Liver (tissue), 9 donors: ENCODE results near the gene USP49. TPM values are rescaled to one million over a fixed set of nuclear protein-coding genes. Genes with fewer than 3 reads are reported as not detected.

Experiments used
- DNase-seq: peaks from one replicate; pipeline ENCODE4 v3.0.0-alpha.2; 2017; ENCODE audit warnings: low spot score
- H3K27ac ChIP-seq, 2 donors: one replicate each; pipeline ENCODE4 v1.7.0; 2013; ENCODE audit warnings: inconsistent platforms in 2 of 2, low read length in 2 of 2, control low read depth in 1 of 2, low read depth in 1 of 2, mild to moderate bottlenecking in 1 of 2
- H3K27me3 ChIP-seq, 4 donors: one replicate each; pipeline versions ENCODE4 v1.6.1 to v1.7.0; 2013; ENCODE audit warnings: low read length in 3 of 4, inconsistent platforms in 1 of 4, mild to moderate bottlenecking in 1 of 4, moderate library complexity in 1 of 4; ENCODE audit not compliant: control insufficient read depth in 4 of 4, insufficient read depth in 4 of 4
- H3K36me3 ChIP-seq, 4 donors: one replicate each; pipeline versions ENCODE4 v1.6.1 to v1.7.0; 2013; ENCODE audit warnings: low read length in 3 of 4, mild to moderate bottlenecking in 3 of 4, low read depth in 1 of 4, moderate library complexity in 1 of 4; ENCODE audit not compliant: control insufficient read depth in 4 of 4, insufficient read depth in 3 of 4
- H3K4me1 ChIP-seq, 4 donors: one replicate each; pipeline versions ENCODE4 v1.6.1 to v1.7.0; 2013; ENCODE audit warnings: low read length in 3 of 4, mild to moderate bottlenecking in 3 of 4, moderate library complexity in 1 of 4; ENCODE audit not compliant: control insufficient read depth in 4 of 4, insufficient read depth in 4 of 4
- H3K4me3 ChIP-seq, 3 donors: one replicate each; pipeline versions ENCODE4 v1.6.1 to v1.7.0; 2013; ENCODE audit warnings: low read length in 3 of 3, control low read depth in 1 of 3, low read depth in 1 of 3, mild to moderate bottlenecking in 1 of 3
- H3K9ac ChIP-seq, 2 donors: one replicate each; pipeline ENCODE4 v1.7.0; 2013; ENCODE audit warnings: low read length in 2 of 2, mild to moderate bottlenecking in 2 of 2, moderate library complexity in 2 of 2, control low read depth in 1 of 2, low read depth in 1 of 2
- H3K9me3 ChIP-seq, 4 donors: one replicate each; pipeline versions ENCODE4 v1.6.1 to v1.7.0; 2013; ENCODE audit warnings: low read length in 3 of 4; ENCODE audit not compliant: control insufficient read depth in 4 of 4
- EGR1 ChIP-seq, 2 donors: IDR thresholded peaks; 2 replicates each; pipeline ENCODE4 v1.6.1; 2016 to 2018; ENCODE audit warnings: antibody characterized with exemption in 2 of 2, low read depth in 2 of 2
- FOXA1 ChIP-seq: IDR thresholded peaks from 2 replicates; pipeline ENCODE4 v1.6.1; 2016; ENCODE audit warnings: antibody characterized with exemption
- FOXA2 ChIP-seq: IDR thresholded peaks from 2 replicates; pipeline ENCODE4 v1.6.1; 2016; ENCODE audit warnings: antibody characterized with exemption
- GABPA ChIP-seq, 2 donors: IDR thresholded peaks in 1 of 2; conservative IDR thresholded peaks in 1 of 2; 2 replicates each; pipeline ENCODE4 v1.6.1; 2016; ENCODE audit warnings: antibody characterized with exemption in 2 of 2, mild to moderate bottlenecking in 1 of 2, moderate library complexity in 1 of 2
- HNF4A ChIP-seq, 2 donors: conservative IDR thresholded peaks; 2 replicates each; pipeline ENCODE4 v1.6.1; 2016; ENCODE audit warnings: antibody characterized with exemption in 2 of 2, mild to moderate bottlenecking in 2 of 2
- HNF4G ChIP-seq: IDR thresholded peaks from 2 replicates; pipeline ENCODE4 v1.6.1; 2016; ENCODE audit warnings: antibody characterized with exemption
- MAX ChIP-seq: IDR thresholded peaks from 2 replicates; pipeline ENCODE4 v1.6.1; 2016; ENCODE audit warnings: antibody characterized with exemption
- NR2F2 ChIP-seq: IDR thresholded peaks from 2 replicates; pipeline ENCODE4 v1.6.1; 2016; ENCODE audit warnings: antibody characterized with exemption
- RAD21 ChIP-seq, 2 donors: IDR thresholded peaks; 2 replicates each; pipeline ENCODE4 v1.6.1; 2016; ENCODE audit warnings: antibody characterized with exemption in 2 of 2, mild to moderate bottlenecking in 2 of 2
- REST ChIP-seq: IDR thresholded peaks from 2 replicates; pipeline ENCODE4 v1.6.1; 2016; ENCODE audit warnings: antibody characterized with exemption, mild to moderate bottlenecking
- RXRA ChIP-seq, 2 donors: IDR thresholded peaks; 2 replicates each; pipeline ENCODE4 v1.6.1; 2017 to 2018; ENCODE audit warnings: antibody characterized with exemption in 2 of 2, mild to moderate bottlenecking in 1 of 2
- SP1 ChIP-seq: IDR thresholded peaks from 2 replicates; pipeline ENCODE4 v1.6.1; 2018; ENCODE audit warnings: antibody characterized with exemption, mild to moderate bottlenecking
- TAF1 ChIP-seq: conservative IDR thresholded peaks from 2 replicates; pipeline ENCODE4 v1.6.1; 2016; ENCODE audit warnings: antibody characterized with exemption, mild to moderate bottlenecking
- YY1 ChIP-seq: IDR thresholded peaks from 2 replicates; pipeline ENCODE4 v1.6.1; 2016; ENCODE audit warnings: antibody characterized with exemption, mild to moderate bottlenecking
- WGBS: extraction: QIAGEN DNeasy Blood & Tissue Kit; methylation state at CpG from one replicate; pipeline ENCODE4 v1.1.7; 2013; 5-methylcytosine and 5-hydroxymethylcytosine counted together
- polyA plus RNA-seq, 2 donors: library from polyadenylated mRNA; stranded (reverse) in 1 of 2; unstranded in 1 of 2; fragments of 200-250 nt in 1 of 2; fragments of >200 nt in 1 of 2; fragmentation: Nextera tagmentation in 1 of 2; extraction: Ambion mirVana in 1 of 2; gene quantifications; one replicate each; pipeline versions ENCODE4 v1.2.1 to v1.2.3, GENCODE V29; 2013 to 2015
- total RNA-seq, 2 donors: library from RNA; depleted of rRNA; stranded (reverse); fragments of >200 nt; gene quantifications; one replicate each; pipeline ENCODE4 v1.2.3, GENCODE V29; 2014
- TF ChIP-seq, protein P1 (sequence below): IDR thresholded peaks from 2 replicates; pipeline ENCODE4 v1.6.1; 2016; ENCODE audit warnings: antibody characterized with exemption
- TF ChIP-seq, protein P2 (sequence below): fragments of 150-350 bp; IDR thresholded peaks from 2 replicates; pipeline ENCODE4 v1.5.1; 2017; ENCODE audit warnings: improper control_type of control experiment, low read depth, low read length; ENCODE audit not compliant: missing input control
- TF ChIP-seq, protein P3 (sequence below): IDR thresholded peaks from 2 replicates; pipeline ENCODE4 v1.6.1; 2016; ENCODE audit warnings: antibody characterized with exemption
- donor health status: healthy.
- donor health status: healthy.
- donor health status: healthy.
- donor health status: healthy.
- donor health status: healthy.

The USP49 gene
- total and polyA plus RNA-seq, 4 donors, result 0.33 to 3.4 (median 1.1) TPM

DNA sequence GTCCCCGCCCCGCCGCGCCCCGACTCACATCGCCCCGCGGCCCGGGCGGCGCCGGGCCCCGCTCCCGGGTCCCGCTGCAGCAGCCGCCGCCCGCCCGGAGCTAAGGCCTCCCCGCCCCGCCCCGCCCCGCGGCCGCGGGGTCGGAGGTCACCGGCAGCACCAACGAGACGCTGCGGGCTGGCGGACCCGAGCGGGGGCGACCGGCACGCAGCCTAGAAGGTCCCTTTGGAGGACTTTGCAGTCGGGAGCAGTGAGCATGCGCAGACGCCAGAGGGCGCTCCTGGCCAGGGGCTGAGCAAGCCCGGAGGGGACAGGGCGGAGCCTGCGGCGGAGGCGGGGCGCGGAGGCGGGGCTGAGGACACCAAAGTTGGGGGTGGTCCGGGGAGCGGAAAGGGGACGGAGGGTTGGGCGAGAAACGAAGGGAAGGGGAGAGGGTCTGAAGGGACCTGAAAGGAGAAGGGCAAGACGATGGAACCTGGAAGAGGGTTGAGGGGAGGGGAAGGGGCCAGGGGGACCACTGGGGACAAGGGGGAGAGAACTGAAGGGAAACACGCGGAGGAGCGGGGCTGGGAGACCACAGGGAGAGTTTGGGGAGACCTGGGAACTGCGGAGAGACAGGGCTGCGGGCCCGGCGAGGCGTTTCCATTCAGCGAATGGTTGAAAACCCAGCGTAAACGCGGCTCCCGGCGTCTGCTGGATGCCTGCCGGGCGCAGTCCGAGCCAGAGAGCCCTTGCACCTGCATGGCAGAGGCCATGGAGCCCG lies 115.2 kb downstream of the USP49 start, which contains the start of gene FRS3:
FRS3 (minus strand) TSS at position 113 of the 763 bp plus-strand sequence. CDS start 2,913 bp downstream, outside the sequence.
- TF ChIP-seq, protein P1, sequence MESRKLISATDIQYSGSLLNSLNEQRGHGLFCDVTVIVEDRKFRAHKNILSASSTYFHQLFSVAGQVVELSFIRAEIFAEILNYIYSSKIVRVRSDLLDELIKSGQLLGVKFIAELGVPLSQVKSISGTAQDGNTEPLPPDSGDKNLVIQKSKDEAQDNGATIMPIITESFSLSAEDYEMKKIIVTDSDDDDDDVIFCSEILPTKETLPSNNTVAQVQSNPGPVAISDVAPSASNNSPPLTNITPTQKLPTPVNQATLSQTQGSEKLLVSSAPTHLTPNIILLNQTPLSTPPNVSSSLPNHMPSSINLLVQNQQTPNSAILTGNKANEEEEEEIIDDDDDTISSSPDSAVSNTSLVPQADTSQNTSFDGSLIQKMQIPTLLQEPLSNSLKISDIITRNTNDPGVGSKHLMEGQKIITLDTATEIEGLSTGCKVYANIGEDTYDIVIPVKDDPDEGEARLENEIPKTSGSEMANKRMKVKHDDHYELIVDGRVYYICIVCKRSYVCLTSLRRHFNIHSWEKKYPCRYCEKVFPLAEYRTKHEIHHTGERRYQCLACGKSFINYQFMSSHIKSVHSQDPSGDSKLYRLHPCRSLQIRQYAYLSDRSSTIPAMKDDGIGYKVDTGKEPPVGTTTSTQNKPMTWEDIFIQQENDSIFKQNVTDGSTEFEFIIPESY, result no peak
- TF ChIP-seq HNF4G, result no peak
- TF ChIP-seq YY1, result no peak
- TF ChIP-seq SP1, result peak; percentile 52
- TF ChIP-seq RAD21 (IDR thresholded peaks at IDR 0.05), result peak; percentile 87 to 92
- peak in 1 of 2 donors; percentile 74 for TF ChIP-seq GABPA (IDR thresholded peaks at IDR 0.05 in 1 of 2, conservative IDR thresholded peaks at IDR 0.05 in 1 of 2)
- TF ChIP-seq, protein P2, sequence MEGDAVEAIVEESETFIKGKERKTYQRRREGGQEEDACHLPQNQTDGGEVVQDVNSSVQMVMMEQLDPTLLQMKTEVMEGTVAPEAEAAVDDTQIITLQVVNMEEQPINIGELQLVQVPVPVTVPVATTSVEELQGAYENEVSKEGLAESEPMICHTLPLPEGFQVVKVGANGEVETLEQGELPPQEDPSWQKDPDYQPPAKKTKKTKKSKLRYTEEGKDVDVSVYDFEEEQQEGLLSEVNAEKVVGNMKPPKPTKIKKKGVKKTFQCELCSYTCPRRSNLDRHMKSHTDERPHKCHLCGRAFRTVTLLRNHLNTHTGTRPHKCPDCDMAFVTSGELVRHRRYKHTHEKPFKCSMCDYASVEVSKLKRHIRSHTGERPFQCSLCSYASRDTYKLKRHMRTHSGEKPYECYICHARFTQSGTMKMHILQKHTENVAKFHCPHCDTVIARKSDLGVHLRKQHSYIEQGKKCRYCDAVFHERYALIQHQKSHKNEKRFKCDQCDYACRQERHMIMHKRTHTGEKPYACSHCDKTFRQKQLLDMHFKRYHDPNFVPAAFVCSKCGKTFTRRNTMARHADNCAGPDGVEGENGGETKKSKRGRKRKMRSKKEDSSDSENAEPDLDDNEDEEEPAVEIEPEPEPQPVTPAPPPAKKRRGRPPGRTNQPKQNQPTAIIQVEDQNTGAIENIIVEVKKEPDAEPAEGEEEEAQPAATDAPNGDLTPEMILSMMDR, result peak; percentile 98
- TF ChIP-seq HNF4A (conservative IDR thresholded peaks at IDR 0.05), result peak in 1 of 2 donors; percentile 49
- peak in 1 of 2 donors; percentile 87 for TF ChIP-seq EGR1 (IDR thresholded peaks at IDR 0.05; ENCODE audit: low read depth in 2 of 2)
- peak; percentile 10 for TF ChIP-seq FOXA1
- peak; percentile 15 to 38 for TF ChIP-seq RXRA (IDR thresholded peaks at IDR 0.05)
- Histone ChIP-seq H3K4me3 (peak within 1 kb of the TSS; percentile 75 to 85 (median 81)), H3K27me3 (no peaks in the 10 kb centered on the region), H3K36me3 (peaks cover 0 to 5% (median 3%) of the 10 kb centered on the region in 4 donors), H3K4me1 (peaks cover 2 to 21% (median 18%) of the 10 kb centered on the region in 4 donors), H3K27ac (peak within 1 kb of the TSS; percentile 51 to 66), H3K9me3 (no peaks in the 10 kb centered on the region), H3K9ac (peak within 1 kb of the TSS in 1 of 2 donors; percentile 62)
- under 1% methylated on average over 73 of the region's 73 CpGs for WGBS
- DNase-seq, result peak; percentile 99

GRCh38 chr6:41779336-41779735 lies 115.8 kb downstream of the USP49 start:
- Histone ChIP-seq H3K36me3 (peaks cover 0 to 11% (median 8%) of the 10 kb centered on the region in 4 donors), H3K4me3 (peak overlapping the region; percentile 55 to 82 (median 81)), H3K9ac (peak overlapping the region in 1 of 2 donors; percentile 62), H3K9me3 (no peaks in the 10 kb centered on the region), H3K27ac (no peak overlapping the region), H3K27me3 (no peaks in the 10 kb centered on the region), H3K4me1 (peaks cover 2 to 21% (median 18%) of the 10 kb centered on the region in 4 donors)
- DNase-seq, result no peak
- WGBS, result 5% methylated on average over 16 of the region's 16 CpGs
- TF ChIP-seq RXRA (IDR thresholded peaks at IDR 0.05) (no peak), FOXA2 (no peak), GABPA (IDR thresholded peaks at IDR 0.05 in 1 of 2, conservative IDR thresholded peaks at IDR 0.05 in 1 of 2) (no peak), HNF4G (no peak), YY1 (no peak), EGR1 (IDR thresholded peaks at IDR 0.05; ENCODE audit: low read depth in 2 of 2) (no peak), MAX (no peak), FOXA1 (no peak), HNF4A (conservative IDR thresholded peaks at IDR 0.05) (no peak), SP1 (no peak), RAD21 (IDR thresholded peaks at IDR 0.05) (no peak), TAF1 (no peak), REST (no peak), NR2F2 (no peak)
- TF ChIP-seq, protein P3, sequence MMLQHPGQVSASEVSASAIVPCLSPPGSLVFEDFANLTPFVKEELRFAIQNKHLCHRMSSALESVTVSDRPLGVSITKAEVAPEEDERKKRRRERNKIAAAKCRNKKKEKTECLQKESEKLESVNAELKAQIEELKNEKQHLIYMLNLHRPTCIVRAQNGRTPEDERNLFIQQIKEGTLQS, result no peak
- TF ChIP-seq, protein P2, result no peak
- TF ChIP-seq, protein P1, result no peak
